GM21367 (cell line): ENCODE data around the gene TTYH2.
"Not testable (repeated sequence)": the region's sequence is repeated elsewhere in the genome, so short reads cannot be mapped to it uniquely, and the experiment has no call there.

Experiments used
- ATAC-seq: cut with Tn5 transposase; IDR thresholded peaks from one replicate; pipeline ENCODE4 v1.9.1; 2021; ENCODE audit not compliant: unreplicated experiment

Gene TTYH2

DNA sequence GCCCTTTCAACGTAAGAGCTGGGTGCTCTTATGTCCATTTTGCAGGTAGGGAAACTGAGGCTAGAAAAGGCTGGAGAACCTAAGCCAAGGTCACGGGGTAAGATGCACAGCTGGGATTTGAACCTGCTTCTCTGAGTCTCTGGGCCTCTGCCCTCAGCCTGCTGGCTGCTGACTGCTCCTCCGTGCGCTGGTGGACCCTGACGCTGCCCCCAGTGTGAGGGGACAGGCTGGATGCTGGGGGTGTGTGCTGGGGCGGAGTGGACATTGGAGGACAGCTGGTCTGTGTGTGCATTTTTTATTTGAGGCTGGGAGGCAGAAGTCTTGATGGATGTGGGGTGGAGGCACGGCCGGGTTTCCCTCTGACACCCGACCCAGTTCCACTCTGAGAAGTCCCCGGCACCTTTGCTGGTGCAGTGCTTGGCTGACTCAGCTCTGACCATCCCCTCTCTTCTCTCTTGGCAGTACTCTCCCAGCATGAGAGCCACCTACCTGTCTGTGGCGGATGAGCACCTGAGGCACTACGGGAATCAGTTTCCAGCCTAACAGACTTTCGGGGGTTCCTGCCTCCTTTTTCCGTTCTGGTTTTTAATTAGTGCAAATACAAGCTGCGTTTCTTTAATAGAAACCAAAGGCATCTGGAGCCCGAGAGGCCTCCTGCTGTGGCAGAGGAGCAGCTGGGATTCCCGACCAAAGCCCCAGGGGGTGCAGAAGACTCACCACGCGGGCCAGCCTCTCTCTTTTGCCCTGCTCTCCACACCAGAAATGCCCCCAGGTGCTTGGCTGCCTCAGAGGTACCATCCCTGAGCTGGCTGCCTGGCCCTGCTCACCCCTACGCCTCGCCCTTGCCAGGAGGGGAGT is 46.5 kb downstream of the TTYH2 start:
- no peak for ATAC-seq

DNA sequence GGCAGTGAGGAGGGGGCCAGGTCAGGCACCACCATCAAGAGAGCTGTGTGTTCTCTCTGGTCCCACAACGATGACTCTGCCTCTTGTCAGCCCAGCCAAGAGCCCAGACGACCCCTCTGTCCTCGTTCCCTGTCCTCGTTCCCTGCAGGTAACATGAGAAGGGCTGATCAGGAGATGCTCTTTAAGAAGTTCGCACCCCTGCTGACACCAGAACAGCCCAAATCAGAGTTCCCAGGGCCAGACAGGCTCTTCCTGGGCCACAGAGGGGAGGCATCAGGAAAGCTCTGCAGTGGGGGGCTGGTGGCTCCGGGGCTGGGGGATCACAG is 47.1 kb downstream of the TTYH2 start:
- ATAC-seq = no peak

DNA sequence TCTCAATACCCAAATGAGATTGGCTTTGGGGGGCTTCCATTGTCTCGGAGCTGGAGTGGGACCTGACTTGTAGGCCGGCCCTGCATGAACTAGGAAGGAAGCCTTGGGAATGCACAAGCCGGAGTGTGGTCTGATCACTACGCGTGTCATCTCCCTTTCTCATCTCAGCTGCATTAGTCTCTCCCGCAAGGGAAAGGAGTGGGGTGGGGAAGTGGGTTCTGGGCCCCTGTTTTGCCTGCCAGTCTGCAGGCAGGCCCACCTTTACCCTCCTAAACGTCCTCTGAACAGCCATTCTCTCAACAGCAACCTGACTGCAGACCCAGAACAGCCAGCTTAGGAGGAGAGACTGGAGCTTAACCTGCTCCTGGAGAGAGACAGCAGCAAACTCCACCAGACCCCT is 49.2 kb downstream of the TTYH2 start:
- no peak for ATAC-seq

DNA sequence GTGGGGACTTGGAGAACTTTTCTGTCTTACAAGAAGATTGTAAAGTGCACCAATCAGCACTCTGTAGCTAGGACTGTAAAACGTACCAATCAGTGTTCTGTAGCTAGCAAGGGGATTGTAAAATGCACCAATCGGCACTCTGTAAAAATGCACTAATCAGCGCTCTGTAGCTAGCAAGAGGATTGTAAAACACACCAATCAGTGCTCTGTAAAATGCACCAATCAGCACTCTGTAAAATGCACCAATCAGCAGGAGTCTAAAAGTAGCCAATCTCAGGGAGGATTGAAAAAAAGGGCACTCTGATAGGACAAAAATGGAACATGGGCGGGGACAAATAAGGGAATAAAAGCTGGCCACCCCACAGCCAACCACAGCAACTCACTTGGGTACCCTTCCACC is 53.7 kb downstream of the TTYH2 start:
- ATAC-seq = not testable (repeated sequence)

DNA sequence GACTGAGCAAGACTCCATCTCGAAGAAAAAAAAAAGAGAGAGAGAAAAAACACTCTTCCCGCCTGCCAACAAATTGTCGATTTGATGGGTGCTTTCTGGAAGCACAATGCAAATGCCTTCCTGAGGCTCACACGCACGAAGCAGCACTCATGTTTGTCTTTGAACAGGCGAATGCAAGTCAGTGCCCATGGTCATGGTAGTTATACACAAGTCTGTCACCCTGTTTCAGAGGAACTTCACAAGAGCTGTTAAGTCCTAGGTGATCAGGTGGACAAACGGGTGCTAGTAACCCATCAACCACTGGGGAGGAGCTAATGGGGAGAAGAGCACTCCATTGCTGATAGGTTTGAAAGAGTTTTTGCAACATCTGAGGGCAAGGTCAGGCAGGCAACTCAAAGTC is 54.2 kb downstream of the TTYH2 start:
- ATAC-seq = no peak

DNA sequence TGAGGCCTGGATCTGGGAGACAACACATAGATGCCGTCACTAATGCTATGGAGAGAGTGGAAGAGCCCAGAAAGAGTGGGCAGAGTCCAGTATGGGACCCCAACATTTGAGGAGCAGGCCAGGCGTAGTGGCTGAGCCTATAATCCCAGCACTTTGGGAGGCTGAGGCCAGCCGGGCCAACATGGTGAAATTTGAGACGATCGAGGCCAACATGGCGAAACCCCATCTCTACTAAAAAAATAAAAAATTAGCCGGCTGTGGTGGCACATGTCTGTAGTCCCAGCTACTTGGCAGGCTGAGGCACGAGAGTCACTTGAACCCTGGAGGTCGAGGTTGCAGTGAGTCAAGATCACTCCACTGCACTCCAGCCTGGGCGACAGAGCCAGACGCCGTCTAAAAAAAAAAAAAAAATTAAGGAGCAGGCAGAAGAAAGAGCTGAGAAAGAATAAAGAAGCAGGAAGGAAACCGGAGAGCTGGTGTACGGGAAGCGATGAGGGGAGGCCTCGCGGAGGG is 54.7 kb downstream of the TTYH2 start:
- no peak for ATAC-seq

DNA sequence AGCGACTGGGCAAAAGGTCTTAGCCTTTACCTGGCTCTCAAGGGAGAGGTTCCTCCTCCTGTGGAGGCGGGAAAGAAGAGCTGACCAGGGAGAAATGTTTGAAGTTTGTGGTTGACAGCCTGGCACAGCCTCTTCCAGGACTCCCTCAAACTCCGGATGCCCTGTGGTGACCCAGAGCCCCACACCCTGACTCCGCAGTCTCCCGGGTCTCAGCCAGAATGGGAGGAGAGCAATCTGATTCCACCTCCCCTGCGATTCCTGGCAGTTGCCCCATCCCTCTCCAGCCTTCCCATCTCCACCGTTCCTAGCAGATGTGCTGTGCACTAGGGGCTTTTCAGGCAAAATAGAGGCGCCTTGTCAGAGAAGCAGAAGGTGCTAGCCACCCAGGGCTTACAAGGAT is 55.2 kb downstream of the TTYH2 start:
- no peak for ATAC-seq

DNA sequence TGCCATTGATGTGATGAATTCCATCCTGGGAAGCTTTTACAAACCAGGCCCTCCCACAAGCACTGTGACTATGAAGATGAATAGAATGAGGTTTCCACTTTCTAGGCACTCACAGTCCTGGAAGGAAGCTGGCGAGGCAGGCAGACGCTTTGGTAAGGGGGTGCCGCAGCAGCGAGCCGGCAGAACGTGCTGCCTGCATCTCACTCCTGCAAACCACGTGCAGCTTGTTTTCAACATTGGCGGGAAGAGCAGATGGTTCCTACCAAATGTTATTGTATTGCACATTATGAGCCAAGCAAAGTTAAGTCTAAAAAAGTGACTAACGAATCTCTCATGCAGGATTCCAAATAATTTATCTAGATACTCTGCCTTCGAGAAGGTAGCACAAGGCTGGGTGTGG is 57.0 kb downstream of the TTYH2 start:
- no peak for ATAC-seq

DNA sequence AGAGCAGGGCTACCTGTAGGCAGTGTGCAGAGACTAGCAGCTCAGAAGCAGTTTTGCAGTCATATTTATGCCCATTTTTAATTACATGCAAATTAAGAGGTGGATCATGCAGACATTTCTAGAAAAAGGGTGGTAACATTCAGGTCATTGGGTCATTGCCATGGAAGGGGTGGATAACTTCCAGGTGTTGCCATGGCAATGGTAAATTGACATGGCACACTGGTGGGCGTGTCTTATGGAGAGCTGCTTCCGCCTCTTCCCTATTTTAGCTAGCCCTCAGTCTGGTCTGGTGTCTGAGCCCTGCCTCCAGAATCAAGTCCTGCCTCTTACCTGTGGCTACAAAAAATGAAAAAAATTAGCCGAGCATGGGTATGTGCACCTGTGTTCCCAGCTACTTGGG is 57.9 kb downstream of the TTYH2 start:
- ATAC-seq = no peak

DNA sequence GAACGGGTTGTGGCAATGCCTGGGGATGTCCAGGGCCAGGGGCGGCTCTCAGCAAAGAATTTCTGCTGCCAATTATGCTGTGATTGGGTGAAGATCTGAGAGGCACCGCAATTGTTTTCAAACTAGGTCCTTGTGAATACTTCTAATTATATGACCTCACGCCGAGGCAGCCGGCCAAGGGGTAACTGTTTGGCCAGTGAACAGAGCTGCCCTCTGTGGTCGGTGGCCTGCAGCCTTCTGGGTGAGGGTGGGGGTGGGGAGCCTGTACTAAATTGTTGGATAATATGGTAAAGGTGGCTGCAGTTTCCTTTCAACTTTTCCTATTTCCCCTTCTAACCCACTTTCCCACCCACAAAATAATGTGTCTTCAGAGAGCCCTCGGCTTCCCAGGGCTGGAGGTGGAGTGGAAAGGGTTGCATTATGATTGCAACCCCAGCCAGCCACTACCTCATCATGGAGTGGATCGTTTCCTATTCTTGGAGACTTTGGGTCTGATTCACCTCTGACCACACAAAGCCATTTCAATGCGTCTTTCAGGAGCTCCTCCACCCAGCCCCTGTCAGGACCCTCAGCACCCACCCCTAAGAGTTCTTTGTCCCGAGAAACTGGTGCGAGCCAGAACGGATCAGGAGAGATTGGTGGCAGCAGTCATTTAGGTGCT is 58.7 kb downstream of the TTYH2 start:
- no peak for ATAC-seq

DNA sequence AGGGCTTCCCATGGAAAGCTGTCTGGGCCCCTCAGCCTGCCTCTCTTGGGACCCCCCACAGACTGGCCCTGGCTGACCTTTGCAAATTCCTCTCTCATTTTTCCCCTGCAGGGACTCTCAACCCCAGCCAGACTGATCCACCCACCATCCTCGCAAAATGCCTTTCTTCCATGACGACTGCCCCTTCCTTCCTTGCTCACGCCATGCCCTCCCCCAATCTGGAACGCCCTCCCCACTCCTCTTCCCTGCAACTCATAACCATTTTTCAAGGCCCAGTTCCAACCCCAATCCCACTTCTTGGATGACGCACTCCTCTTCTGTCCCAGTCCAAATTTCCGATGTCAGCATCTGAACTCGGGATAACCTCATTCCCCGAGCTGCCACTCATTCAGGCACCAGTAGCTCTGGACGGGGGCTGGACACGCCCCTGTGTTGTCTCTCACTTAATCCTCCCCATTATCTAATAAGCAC is 59.4 kb downstream of the TTYH2 start:
- no peak for ATAC-seq

DNA sequence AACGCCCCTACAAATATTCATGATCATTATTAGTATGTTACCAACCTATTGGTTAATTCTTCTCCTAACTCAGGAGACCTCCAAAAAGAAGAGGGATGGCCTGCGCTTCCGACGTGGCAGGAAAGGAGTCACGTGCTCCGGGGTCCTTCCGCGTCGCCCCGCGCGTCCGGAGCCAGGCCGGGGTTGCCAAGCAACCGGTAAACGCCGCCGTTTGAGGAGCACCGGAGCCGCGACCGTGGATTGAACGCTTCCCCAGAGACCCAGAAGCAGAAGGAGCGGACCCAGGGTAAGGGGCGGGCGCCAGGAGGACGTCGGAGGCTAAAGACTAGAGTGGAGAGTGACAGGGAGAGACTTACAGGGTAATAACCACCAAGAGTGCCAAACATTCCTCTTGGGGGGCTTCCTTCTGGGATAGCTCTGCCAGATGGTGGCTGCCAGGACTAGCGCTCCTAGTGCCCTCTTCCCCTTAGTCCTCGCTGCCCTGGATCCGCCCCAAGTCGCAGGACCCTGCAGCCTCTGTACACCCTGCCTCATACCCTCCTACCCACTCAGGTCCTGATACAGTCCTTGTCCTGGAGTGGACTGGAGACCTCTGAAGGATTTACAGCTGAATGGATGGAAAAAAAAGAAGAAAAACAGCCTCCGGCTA is 60.8 kb downstream of the TTYH2 start, which contains the start of gene DNAI2:
Gene DNAI2, plus strand, starts transcription at position 175 of the 649 bp plus-strand sequence. CDS start 7,584 bp downstream, outside the sequence.
- ATAC-seq = no peak

DNA sequence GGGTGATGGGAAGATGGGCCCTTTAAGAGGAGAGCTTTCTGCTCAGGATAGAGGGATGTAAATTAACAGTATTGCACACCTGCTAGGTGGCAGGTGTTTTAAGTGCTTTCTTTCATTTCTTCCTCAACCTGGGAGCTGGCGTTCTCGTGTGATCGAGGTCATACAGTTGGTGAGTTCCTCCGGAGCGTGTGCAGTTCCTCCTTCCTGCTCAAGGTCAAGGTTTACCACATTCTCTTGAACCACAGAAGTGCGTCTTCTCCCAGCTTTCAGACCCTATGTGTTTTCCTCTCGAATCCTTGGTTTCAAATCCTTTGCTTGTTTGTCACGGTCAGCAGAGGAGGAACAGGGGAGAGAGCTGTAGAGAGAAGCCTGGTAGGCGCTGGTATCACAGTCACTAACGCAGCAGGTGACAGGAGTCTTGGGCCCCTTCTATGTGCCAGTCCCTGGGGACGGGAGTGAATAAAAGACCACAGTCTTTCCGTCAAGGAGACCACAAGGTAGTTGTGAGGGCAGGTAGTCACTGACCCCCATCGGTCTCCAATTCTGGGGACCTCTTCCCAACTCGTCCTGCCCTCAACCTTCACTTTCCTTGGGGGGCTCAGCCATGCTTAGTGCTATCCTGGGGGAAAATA is 61.5 kb downstream of the TTYH2 start:
- no peak for ATAC-seq

DNA sequence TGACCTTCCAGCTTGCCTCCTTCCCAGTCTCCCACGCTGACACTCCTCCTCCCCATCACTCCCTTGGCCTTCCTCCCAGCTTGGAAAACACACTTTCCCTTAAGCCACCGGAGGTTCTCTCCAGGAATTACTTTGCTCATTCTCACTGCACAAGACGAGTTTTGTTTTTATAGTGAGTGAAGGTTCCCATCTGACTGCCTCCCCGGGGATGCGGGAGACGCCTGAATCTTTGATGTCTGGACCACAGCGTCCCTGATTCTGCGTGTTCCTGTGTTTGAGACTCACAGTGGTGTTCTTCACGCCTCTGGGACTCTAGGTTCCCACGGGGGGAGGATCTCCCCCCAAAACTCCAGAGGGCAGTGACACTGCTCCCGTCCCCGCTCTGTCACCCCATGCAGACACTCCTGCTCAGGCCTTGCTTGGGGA is 62.7 kb downstream of the TTYH2 start:
- ATAC-seq = no peak

DNA sequence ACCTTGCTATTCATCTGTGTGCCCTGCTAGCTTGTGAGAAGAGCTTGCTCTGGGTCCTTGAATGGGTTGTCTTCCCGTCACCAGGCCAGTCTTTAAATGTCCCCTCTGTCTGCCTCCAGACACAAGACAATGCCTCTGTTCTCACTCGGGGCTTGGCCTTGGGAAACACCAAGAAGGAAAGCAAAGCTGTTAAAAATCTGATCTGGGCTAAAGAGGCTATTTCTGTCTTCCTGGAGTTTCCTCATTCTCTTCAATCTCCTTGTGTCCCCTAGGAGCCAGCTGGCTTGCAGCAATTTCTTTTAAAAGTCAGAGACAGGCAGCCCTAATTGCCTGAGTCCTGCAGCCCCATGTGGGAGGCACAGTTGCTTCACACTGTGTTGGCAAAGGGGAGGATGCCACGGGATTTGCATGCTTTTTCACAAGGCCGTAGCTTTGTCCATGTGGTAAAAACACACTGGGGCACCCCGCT is 63.2 kb downstream of the TTYH2 start:
- ATAC-seq = no peak

DNA sequence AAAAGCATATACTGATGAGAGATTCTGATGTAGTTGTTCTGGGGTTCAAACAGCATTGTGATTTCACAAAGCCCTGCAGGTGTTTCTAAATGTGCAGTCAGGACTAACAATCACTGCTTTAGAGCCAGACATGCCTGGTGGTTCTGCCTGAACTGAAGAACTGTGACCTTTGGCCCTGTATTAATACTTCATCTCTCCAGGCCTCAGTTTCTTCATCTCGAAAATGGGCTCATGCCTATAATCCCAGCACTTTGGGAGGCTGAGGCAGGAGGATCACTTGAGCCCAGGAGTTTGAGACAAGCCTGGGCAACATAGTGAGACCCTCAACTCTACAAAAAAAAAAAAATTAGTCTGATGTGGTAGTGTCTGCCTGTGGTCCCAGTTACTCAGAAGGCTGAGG is 64.6 kb downstream of the TTYH2 start:
- ATAC-seq = no peak

DNA sequence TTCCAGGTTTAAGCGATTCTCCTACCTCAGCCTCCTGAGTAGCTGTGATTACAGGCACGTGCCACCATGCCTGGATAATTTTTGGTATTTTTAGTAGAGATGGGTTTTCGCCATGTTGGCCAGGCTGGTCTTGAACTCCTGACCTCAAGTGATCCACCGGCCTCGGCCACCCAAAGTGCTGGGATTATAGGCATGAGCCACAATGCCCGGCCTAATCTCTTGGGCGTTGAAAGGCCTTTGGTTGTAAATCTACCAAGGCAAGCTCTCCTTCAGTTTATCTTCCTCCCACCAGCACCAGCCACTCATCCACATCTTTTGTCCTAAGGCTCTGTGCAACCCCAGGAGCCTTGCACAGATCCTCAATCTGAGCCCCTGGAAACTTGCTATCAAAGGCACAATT is 66.2 kb downstream of the TTYH2 start:
- not testable (repeated sequence) for ATAC-seq

DNA sequence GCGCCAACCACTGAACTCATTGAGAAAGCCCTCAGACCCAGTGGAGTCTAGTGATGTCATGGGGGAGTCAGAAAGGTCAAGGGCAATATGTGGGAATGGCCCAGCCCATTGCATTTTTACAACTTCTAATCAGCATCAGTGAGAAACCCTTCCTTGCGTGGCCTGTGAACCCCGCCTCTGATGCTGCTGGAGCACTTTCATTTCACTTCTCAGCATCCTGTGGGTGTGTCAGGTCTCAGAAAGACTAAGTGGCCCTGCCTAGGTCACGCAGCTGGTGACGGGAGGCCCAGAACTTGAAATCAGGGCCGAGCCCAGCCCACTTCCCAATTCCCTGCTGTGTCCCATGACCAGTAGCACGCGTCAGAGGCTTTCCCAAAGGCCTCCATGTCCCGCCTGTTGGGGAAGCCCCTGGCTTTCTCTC is 66.7 kb downstream of the TTYH2 start:
- ATAC-seq = no peak

DNA sequence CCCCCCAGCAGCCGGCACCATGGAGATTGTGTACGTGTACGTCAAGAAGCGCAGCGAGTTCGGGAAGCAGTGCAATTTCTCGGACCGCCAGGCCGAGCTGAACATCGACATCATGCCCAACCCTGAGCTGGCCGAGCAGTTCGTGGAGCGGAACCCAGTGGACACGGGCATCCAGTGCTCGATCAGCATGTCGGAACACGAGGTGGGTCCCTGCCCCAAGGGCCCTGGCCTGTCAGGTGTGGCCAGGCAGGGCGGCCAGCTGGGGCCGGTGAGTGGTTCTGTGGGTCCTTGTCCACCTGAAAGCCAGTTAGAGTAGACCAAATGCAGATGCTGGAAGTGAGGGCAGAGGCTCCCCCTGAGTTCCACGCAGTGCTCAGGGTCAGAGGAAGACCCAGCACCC is 68.4 kb downstream of the TTYH2 start:
- ATAC-seq = no peak

DNA sequence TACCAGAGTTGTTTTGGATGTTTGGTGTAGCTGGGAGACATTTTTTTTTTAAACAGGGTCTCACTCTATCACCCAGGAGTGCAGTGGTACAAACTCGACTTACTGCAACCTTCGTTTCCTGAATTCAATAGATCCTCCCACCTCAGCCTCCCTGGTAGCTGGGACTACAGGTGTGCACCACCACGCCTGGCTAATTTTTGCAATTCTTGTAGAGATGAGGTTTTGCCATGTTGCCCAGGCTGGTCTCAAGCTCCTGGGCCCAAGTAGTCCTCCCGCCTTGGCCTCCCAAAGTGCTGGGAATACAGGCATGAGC is 68.9 kb downstream of the TTYH2 start:
- ATAC-seq = not testable (repeated sequence)
